ENCODE measurements around the gene ACTC1.

The ACTC1 gene

GRCh38 chr15:34837246-34838016, 42.1 kb upstream of the ACTC1 start:
- H3K4me1 ChIP-seq (ENCODE audit: insufficient read depth, low read length): no peaks in the 10 kb centered on the region
- TF ChIP-seq EZH2 (IDR thresholded peaks at IDR 0.05; ENCODE audit: borderline replicate concordance, low read depth, low read length, severe bottlenecking): no peak
- TF ChIP-seq CTCF (IDR thresholded peaks at IDR 0.05; ENCODE audit: borderline replicate concordance, extremely low read depth, low read length, poor library complexity, severe bottlenecking): no peak
- no peak overlapping the region for H3K4me2 ChIP-seq (ENCODE audit: insufficient read depth, low read length)
- DNase-seq (no peak), ATAC-seq (ENCODE audit: insufficient read depth, low read depth) (no peak)
- H3K36me3 ChIP-seq (ENCODE audit: insufficient read depth, low read length): no peaks in the 10 kb centered on the region
- H3K27ac ChIP-seq (ENCODE audit: low read length): no peak overlapping the region
- no peak overlapping the region for H3K4me3 ChIP-seq (ENCODE audit: low read depth in 1 of 2, low read length in 2 of 2)
- no peak overlapping the region for H2AFZ ChIP-seq (ENCODE audit: low read depth, low read length)
- no peaks in the 10 kb centered on the region for H3K27me3 ChIP-seq (ENCODE audit: insufficient read depth, low read length, poor library complexity)
- H3K9me3 ChIP-seq (ENCODE audit: insufficient read depth, low read length, severe bottlenecking): no peaks in the 10 kb centered on the region
- H3K9ac ChIP-seq (ENCODE audit: low read depth, low read length): no peak overlapping the region
- no peaks in the 10 kb centered on the region for H4K20me1 ChIP-seq (ENCODE audit: insufficient read depth, low read length)
- no peaks in the 10 kb centered on the region for H3K79me2 ChIP-seq (ENCODE audit: insufficient read depth, low read length)

- no peak overlapping the region for H3K9ac ChIP-seq (ENCODE audit: low read depth, low read length)
- TF ChIP-seq EZH2 (IDR thresholded peaks at IDR 0.05; ENCODE audit: borderline replicate concordance, low read depth, low read length, severe bottlenecking) (no peak), CTCF (IDR thresholded peaks at IDR 0.05; ENCODE audit: borderline replicate concordance, extremely low read depth, low read length, poor library complexity, severe bottlenecking) (no peak)
- ATAC-seq (ENCODE audit: insufficient read depth, low read depth) (no peak), DNase-seq (no peak)
- no peaks in the 10 kb centered on the region for H3K9me3 ChIP-seq (ENCODE audit: insufficient read depth, low read length, severe bottlenecking)
- no peak overlapping the region for H3K27ac ChIP-seq (ENCODE audit: low read length)
- no peaks in the 10 kb centered on the region for H3K36me3 ChIP-seq (ENCODE audit: insufficient read depth, low read length)
- no peaks in the 10 kb centered on the region for H3K4me1 ChIP-seq (ENCODE audit: insufficient read depth, low read length)
- H3K4me3 ChIP-seq (ENCODE audit: low read depth in 1 of 2, low read length in 2 of 2): no peak overlapping the region
- no peak overlapping the region for H2AFZ ChIP-seq (ENCODE audit: low read depth, low read length)
- H3K4me2 ChIP-seq (ENCODE audit: insufficient read depth, low read length): no peak overlapping the region
- no peaks in the 10 kb centered on the region for H3K27me3 ChIP-seq (ENCODE audit: insufficient read depth, low read length, poor library complexity)
- H3K79me2 ChIP-seq (ENCODE audit: insufficient read depth, low read length): no peaks in the 10 kb centered on the region
- H4K20me1 ChIP-seq (ENCODE audit: insufficient read depth, low read length): no peaks in the 10 kb centered on the region
Measured at GRCh38 chr15:34828145-34828911, 33.0 kb upstream of the ACTC1 start.

GRCh38 chr15:34821831-34822230, 26.5 kb upstream of the ACTC1 start:
- TF ChIP-seq EZH2 (IDR thresholded peaks at IDR 0.05; ENCODE audit: borderline replicate concordance, low read depth, low read length, severe bottlenecking) (no peak), CTCF (IDR thresholded peaks at IDR 0.05; ENCODE audit: borderline replicate concordance, extremely low read depth, low read length, poor library complexity, severe bottlenecking) (no peak)
- no peak overlapping the region for H2AFZ ChIP-seq (ENCODE audit: low read depth, low read length)
- H3K4me2 ChIP-seq (ENCODE audit: insufficient read depth, low read length): no peak overlapping the region
- no peak overlapping the region for H3K4me3 ChIP-seq (ENCODE audit: low read depth in 1 of 2, low read length in 2 of 2)
- no peaks in the 10 kb centered on the region for H3K36me3 ChIP-seq (ENCODE audit: insufficient read depth, low read length)
- H3K79me2 ChIP-seq (ENCODE audit: insufficient read depth, low read length): no peaks in the 10 kb centered on the region
- no peak overlapping the region for H3K9ac ChIP-seq (ENCODE audit: low read depth, low read length)
- no peaks in the 10 kb centered on the region for H3K4me1 ChIP-seq (ENCODE audit: insufficient read depth, low read length)
- H3K27ac ChIP-seq (ENCODE audit: low read length): no peak overlapping the region
- no peaks in the 10 kb centered on the region for H3K27me3 ChIP-seq (ENCODE audit: insufficient read depth, low read length, poor library complexity)
- ATAC-seq (ENCODE audit: insufficient read depth, low read depth) (no peak), DNase-seq (no peak)
- no peaks in the 10 kb centered on the region for H4K20me1 ChIP-seq (ENCODE audit: insufficient read depth, low read length)
- H3K9me3 ChIP-seq (ENCODE audit: insufficient read depth, low read length, severe bottlenecking): no peaks in the 10 kb centered on the region

Data from DND-41 (cell line).